22Rv1 (cell line): ENCODE data around the gene ADAMTS17.

Source experiments
- H3K27ac ChIP-seq: fragments of 450-650 bp; 2 replicates; pipeline ENCODE4 v1.5.1; 2017
- CTCF ChIP-seq: fragments of 450-650 bp; IDR thresholded peaks from 2 replicates; pipeline ENCODE4 v1.5.1; 2017; ENCODE audit warnings: mild to moderate bottlenecking
- ZFX ChIP-seq: fragments of 450-650 bp; IDR thresholded peaks from 2 replicates; pipeline ENCODE4 v1.6.1; 2017; ENCODE audit warnings: antibody characterized with exemption, borderline replicate concordance

Gene ADAMTS17

GRCh38 chr15:100186960-100187359 lies 154.8 kb downstream of the ADAMTS17 start:
- TF ChIP-seq CTCF (no peak), ZFX (no peak)
- no peak overlapping the region for H3K27ac ChIP-seq

- TF ChIP-seq CTCF (no peak), ZFX (no peak)
- H3K27ac ChIP-seq, result no peak overlapping the region
Measured at GRCh38 chr15:100186366-100186765, 155.4 kb downstream of the ADAMTS17 start.

GRCh38 chr15:100183921-100184495 lies 157.8 kb downstream of the ADAMTS17 start:
- H3K27ac ChIP-seq, result no peak overlapping the region
- TF ChIP-seq CTCF (no peak), ZFX (no peak)

GRCh38 chr15:100180921-100181320 lies 160.9 kb downstream of the ADAMTS17 start:
- no peak for TF ChIP-seq CTCF
- TF ChIP-seq ZFX, result no peak

GRCh38 chr15:100175406-100176114 lies 166.2 kb downstream of the ADAMTS17 start:
- no peak overlapping the region for H3K27ac ChIP-seq
- TF ChIP-seq ZFX (no peak), CTCF (no peak)

More at GRCh38 chr15:100180921-100181320, 160.9 kb downstream of the ADAMTS17 start:
- H3K27ac ChIP-seq, result no peak overlapping the region

GRCh38 chr15:100174904-100175275 lies 166.9 kb downstream of the ADAMTS17 start:
- TF ChIP-seq ZFX, result no peak
- no peak for TF ChIP-seq CTCF
- H3K27ac ChIP-seq, result no peak overlapping the region

GRCh38 chr15:100174159-100174903 lies 167.4 kb downstream of the ADAMTS17 start:
- no peak for TF ChIP-seq CTCF
- TF ChIP-seq ZFX, result no peak
- H3K27ac ChIP-seq, result no peak overlapping the region
